DOHH2 (cell line): ENCODE data around the gene LRMDA.

Source experiments
- EZH2phosphoT487 ChIP-seq: fragments of 200-600 bp; sonication (generic); IDR thresholded peaks from 2 replicates; pipeline ENCODE4 v1.6.1; 2017; ENCODE audit warnings: borderline replicate concordance, mild to moderate bottlenecking, antibody characterized with exemption, low read length, moderate library complexity, mixed read lengths
- TF ChIP-seq, protein P1 (sequence below): fragments of 200-600 bp; sonication (generic); IDR thresholded peaks from one replicate; pipeline ENCODE4 v1.5.1; 2014; ENCODE audit warnings: antibody characterized with exemption, mild to moderate bottlenecking, low read depth, low read length; ENCODE audit not compliant: poor library complexity, severe bottlenecking

GRCh38 chr10:76026905-76027304, 595.5 kb downstream of the LRMDA start:
- TF ChIP-seq, protein P1, sequence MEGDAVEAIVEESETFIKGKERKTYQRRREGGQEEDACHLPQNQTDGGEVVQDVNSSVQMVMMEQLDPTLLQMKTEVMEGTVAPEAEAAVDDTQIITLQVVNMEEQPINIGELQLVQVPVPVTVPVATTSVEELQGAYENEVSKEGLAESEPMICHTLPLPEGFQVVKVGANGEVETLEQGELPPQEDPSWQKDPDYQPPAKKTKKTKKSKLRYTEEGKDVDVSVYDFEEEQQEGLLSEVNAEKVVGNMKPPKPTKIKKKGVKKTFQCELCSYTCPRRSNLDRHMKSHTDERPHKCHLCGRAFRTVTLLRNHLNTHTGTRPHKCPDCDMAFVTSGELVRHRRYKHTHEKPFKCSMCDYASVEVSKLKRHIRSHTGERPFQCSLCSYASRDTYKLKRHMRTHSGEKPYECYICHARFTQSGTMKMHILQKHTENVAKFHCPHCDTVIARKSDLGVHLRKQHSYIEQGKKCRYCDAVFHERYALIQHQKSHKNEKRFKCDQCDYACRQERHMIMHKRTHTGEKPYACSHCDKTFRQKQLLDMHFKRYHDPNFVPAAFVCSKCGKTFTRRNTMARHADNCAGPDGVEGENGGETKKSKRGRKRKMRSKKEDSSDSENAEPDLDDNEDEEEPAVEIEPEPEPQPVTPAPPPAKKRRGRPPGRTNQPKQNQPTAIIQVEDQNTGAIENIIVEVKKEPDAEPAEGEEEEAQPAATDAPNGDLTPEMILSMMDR, result no peak
- TF ChIP-seq EZH2phosphoT487, result no peak
